Measurements from ENCODE around the gene GRIN1.

Gene GRIN1

GRCh38 chr9:137166380-137167229 lies 27.7 kb downstream of the GRIN1 start:
- DNase-seq = no peak

DNA sequence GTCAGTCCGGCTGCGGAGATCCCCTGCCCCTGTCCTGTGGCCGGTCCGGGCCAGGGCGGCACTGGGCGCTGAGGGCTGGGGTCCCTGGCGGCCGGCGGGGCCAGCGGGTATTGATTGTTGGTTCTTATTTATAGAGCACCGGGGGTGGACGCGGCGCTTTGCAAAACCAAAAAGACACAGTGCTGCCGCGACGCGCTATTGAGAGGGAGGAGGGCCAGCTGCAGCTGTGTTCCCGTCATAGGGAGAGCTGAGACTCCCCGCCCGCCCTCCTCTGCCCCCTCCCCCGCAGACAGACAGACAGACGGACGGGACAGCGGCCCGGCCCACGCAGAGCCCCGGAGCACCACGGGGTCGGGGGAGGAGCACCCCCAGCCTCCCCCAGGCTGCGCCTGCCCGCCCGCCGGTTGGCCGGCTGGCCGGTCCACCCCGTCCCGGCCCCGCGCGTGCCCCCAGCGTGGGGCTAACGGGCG lies 28.4 kb downstream of the GRIN1 start:
- DNase-seq = no peak

DNA sequence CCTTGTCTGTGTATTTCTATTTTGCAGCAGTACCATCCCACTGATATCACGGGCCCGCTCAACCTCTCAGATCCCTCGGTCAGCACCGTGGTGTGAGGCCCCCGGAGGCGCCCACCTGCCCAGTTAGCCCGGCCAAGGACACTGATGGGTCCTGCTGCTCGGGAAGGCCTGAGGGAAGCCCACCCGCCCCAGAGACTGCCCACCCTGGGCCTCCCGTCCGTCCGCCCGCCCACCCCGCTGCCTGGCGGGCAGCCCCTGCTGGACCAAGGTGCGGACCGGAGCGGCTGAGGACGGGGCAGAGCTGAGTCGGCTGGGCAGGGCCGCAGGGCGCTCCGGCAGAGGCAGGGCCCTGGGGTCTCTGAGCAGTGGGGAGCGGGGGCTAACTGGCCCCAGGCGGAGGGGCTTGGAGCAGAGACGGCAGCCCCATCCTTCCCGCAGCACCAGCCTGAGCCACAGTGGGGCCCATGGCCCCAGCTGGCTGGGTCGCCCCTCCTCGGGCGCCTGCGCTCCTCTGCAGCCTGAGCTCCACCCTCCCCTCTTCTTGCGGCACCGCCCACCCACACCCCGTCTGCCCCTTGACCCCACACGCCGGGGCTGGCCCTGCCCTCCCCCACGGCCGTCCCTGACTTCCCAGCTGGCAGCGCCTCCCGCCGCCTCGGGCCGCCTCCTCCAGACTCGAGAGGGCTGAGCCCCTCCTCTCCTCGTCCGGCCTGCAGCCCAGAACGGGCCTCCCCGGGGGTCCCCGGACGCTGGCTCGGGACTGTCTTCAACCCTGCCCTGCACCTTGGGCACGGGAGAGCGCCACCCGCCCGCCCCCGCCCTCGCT lies 29.0 kb downstream of the GRIN1 start:
- no peak for DNase-seq

- no peak for DNase-seq
Observed at GRCh38 chr9:137168573-137168903, 29.6 kb downstream of the GRIN1 start.

DNA sequence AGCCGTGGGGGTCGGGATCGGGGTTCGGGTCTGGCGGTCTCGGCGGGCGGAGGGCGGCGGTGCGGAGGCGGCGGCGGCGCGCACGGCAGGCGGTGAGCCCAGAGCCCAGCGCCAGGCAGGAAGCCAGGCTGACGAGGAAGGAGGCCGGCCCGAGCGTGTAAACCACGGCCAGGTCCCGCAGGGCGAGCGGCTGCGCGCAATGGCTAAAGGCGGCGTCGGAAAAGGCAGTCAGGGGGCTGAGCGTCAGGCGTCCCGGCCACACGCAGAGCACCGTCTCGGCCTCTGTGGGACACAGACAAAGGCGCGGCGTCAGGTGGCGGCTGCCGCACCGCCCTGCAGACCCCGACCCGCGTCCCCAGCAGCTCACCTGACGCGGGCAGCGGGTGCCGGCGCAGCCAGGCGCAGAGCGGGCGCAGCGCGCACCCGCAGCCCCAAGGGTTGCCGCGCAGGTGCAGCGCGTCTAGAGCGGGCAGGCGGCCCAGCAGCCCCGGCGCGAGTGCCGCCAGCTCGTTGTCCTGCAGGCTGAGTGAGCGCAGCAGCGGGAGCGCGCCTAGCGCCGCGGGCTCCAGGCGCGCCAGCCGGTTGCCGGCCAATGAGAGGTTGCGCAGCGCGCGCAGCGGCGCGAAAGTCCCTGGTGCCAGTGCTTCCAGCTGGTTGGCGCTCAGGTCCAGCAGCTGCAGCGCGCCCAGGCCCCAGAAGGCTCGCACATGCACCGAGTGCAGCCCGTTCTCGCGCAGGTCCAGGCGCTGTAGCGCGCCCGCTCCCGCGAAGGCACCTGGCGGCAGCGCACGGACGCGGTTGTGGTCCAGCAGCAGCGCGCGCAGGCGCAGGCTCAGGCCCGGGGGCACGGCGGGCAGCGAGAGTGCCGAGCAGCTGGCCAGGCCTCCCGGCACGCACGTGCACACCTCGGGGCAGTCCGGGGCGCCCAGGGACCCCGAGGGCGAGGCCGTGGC lies 30.2 kb downstream of the GRIN1 start:
- DNase-seq = no peak

DNA sequence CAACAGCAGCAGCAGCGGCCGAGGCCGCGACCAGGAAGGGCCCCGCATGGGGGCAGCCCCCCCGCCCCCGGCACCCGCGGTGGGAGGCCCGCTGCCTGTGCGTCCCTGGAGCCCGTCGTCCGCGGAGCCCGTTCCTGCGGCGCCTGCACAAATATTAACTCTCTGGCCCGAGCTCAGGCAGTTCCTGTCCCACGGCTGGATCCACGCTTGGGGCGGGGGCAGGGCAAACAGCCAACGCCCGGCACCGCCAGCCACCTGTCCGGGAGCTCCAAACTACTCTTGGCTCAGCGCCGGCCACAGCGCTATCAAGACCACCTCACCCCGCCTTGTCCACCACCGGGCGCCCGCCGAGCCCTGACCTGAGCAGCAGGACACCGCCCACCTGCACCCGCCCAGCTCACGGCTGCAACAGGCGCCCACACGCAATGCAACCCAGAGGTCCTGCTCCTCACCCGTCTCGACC lies 31.0 kb downstream of the GRIN1 start, which contains the start of gene LRRC26:
TSS of gene LRRC26 (minus strand) at position 156 of the 463 bp plus-strand sequence. CDS start at position 48, 108 bp downstream.
- DNase-seq = no peak

DNA sequence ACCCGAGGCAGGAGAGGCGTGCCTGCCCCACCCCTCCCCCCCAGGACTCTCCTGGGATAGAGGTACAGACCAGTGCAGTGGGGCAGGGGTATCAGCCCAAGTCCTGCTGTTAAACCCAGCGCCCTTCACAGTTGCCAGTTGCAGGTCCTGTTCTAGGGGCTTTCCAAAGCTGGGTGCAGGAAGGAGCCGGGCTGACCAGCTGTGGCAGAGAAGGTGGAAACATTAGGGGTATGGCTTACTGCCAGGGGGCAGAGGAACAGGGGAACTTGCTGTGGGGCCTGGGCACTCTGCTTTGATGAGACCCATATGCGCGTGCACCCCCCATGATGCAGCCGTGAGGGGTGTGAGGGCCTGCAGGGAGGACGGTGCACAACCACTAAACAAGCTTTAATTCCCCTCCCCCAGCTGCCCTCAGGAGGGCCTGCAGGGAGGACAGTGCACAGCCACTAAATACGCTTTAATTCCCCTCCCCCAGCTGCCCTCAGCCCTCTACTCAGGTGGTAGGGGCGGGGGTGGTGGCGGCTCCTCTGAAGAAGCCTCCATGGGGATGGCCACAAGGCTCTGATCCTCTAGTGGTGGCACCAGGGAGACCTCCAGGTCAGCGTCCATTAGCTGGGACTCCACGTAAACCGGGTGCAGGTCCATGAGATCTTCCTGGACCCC lies 31.7 kb downstream of the GRIN1 start:
- no peak for DNase-seq

- DNase-seq = no peak
Observed at GRCh38 chr9:137171149-137171900, 32.4 kb downstream of the GRIN1 start.

DNA sequence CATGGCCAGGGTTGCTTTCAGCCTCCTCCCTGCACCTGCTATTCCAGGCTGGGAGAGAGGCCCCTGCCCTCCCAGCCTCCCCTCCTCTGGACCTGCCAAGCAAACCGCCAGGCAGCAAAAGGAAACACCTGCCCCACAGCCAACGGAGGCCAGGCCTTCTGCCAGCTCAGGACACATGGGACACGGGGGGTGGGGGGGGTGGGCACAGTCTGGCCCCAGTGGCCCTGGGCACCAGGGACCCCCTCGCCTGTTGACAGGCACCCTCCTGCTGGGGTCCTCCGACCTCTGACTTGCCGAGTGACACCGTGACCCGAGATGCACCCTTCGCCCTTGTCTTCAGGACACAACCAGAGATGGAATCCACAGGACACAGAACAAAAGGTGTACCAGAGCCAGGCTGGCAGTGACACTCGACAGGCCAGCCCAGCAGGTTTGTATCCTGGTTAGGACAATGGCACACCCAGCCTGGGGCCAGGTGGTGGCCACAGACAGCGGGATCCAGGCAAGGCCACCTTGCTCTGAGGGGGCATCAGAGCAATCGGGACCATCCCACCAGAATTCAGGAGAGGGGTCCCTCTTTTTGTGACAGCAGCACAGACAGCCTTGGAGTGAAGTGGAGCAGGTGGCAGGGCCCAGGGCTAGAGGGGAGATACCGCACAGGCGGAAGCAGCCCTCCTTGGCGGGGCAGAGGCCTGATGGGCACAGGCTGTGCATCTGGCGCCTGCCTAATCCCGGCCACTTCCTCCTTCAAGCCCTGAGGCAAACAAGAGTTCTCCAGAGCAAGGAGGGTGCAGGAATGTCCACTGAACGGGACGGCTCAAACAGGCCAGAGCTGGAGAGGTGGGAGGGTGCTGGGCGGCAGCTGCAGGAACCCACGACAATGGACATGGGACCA lies 34.2 kb downstream of the GRIN1 start:
- no peak for DNase-seq

DNA sequence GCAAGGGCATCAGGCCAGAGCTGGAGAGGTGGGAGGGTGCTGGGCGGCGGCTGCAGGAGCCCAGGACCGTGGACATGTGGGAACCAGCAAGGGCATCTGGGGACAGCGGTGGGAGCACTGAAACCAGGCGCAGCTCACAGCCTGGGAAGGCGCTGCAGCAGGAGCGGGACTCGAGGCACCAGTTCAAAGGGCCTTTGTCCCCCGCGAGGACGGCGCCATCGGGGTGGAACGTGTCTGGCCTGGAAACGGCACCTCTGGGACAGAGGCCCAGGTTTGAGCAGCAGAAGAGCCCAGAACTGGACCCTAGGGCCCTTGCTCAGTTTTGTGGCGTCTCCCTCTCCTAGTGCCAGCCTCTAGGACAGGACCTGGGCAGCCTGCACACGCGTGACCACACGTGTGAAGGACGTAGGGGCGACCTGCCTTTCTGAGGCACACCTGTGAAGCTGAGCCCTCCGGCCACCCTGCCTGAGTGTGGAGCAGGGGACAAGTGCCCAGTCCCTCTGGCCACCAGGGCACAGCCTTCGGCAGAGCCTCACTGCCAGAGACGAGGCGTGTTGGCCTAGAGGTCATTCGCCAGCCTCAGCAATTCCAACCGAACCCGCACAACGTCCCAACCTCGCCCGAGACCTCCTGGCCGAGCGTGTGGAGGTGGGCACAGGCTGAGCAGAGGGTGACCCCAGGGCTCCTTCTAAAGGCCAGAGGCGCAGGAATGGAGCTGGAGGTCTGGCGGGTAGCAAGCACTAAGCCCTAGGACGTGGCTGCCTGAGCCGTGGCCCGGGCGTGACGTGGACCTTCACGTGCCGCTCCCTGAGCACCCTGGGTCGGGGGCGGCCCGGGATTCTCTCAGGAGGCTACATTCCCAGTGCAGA lies 35.1 kb downstream of the GRIN1 start:
- no peak for DNase-seq

GRCh38 chr9:137174722-137175293 lies 35.9 kb downstream of the GRIN1 start:
- DNase-seq = no peak

GRCh38 chr9:137175345-137175961 lies 36.5 kb downstream of the GRIN1 start:
- DNase-seq = no peak

GRCh38 chr9:137176302-137177182 lies 37.6 kb downstream of the GRIN1 start:
- peak; percentile 23 for DNase-seq

DNA sequence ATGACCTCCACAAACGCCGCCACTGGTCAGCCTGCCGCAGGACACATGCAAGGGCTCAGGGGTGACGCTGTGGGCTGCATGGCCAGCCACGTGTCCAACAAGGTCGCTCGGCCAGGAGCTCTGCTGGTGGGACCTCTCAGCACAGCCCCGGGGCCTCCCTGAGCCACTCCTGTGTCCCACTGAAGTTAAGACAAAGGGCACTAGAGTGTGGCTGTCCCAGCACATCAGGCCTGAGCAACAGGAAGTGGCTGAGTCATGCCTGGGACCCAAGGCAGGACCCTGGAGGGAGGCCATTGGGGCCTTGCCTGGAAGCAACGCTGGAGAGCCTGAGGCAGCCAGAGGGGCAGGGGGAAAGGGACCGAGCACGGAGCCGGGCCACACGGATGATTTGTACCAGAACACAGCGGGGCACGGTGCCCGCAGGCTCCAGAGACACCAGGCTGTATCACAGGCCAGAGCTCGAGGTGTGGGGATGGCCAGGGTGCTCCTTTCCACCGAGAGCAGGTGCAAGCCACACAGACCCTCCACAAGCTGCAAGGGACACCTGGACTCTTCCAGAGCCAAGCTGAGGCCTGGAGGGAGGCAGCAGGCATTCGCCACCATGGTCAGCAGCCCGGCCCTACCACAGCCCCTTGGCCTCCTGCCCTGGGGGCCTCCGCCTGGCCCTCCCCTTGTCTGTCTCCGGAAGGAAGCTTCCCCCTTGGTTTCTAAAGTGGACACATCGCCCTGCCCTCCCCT lies 39.4 kb downstream of the GRIN1 start:
- no peak for DNase-seq

GRCh38 chr9:137178939-137179630 lies 40.1 kb downstream of the GRIN1 start:
- no peak for DNase-seq

DNA sequence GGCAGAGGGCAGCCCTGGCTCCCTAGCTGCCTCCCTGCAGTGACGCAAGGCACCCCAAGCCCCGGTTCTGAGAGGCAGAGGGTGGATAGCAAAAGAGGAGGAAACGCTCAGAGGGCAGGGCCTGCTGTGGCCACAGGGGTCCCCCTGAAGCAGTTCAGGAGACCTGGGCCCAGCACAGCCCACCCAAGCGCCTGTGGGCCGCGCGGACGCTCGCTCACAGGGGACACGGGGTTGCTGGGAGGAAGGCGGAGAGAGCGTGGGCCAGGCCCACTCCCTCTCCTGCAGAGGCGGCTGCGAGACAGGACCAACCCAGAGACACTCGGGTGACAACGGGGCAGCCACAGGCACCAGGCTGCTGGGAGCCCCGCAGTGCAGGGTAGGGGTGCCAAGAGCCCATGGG lies 40.8 kb downstream of the GRIN1 start:
- no peak for DNase-seq

Measured in CD4-positive, alpha-beta T cell treated with Interferon gamma for 1 hour (primary cell).